DND-41 (cell line): ENCODE measurements around the gene CYTL1.
A peak's percentile ranks its signal among the peaks of the same experiment; 100 is the strongest.

ENCODE experiments used
- ATAC-seq: fragments of 200-7000 bp; cut with Tn5 transposase; 3 replicates; pipeline ENCODE4 v1.9.1; 2021; ENCODE audit warnings: low read depth; ENCODE audit not compliant: insufficient read depth
- DNase-seq: peaks from one replicate; pipeline ENCODE4 v3.0.0-alpha.2; 2020
- H2AFZ ChIP-seq: 2 replicates; pipeline ENCODE4 v1.6.0; 2012; ENCODE audit warnings: low read depth, low read length
- H3K27ac ChIP-seq: 2 replicates; pipeline ENCODE4 v1.5.1; 2012; ENCODE audit warnings: low read length, inconsistent platforms
- H3K27me3 ChIP-seq: fragments of 200-600 bp; sonication (generic); 2 replicates; pipeline ENCODE4 v1.6.0; 2012; ENCODE audit warnings: low read length, mild to moderate bottlenecking, inconsistent platforms; ENCODE audit not compliant: insufficient read depth, poor library complexity
- H3K36me3 ChIP-seq: 2 replicates; pipeline ENCODE4 v1.5.1; 2012; ENCODE audit warnings: low read length, inconsistent platforms; ENCODE audit not compliant: insufficient read depth
- H3K4me1 ChIP-seq: 2 replicates; pipeline ENCODE4 v1.5.1; 2012; ENCODE audit warnings: mild to moderate bottlenecking, low read length; ENCODE audit not compliant: insufficient read depth
- H3K4me2 ChIP-seq: 2 replicates; pipeline ENCODE4 v1.6.0; 2012; ENCODE audit warnings: mild to moderate bottlenecking, moderate library complexity, low read length, inconsistent platforms; ENCODE audit not compliant: insufficient read depth
- H3K4me3 ChIP-seq, 2 experiments: fragments of 200-600 bp in 1 of 2; shearing (Covaris generic) in 1 of 2; 2 replicates each; pipeline ENCODE4 v1.5.1; 2012 to 2016; ENCODE audit warnings: inconsistent platforms in 2 of 2, low read length in 2 of 2, mild to moderate bottlenecking in 2 of 2, low read depth in 1 of 2, moderate library complexity in 1 of 2
- H3K79me2 ChIP-seq: 2 replicates; pipeline ENCODE4 v1.6.0; 2012; ENCODE audit warnings: low read length, inconsistent platforms; ENCODE audit not compliant: insufficient read depth
- H3K9ac ChIP-seq: 2 replicates; pipeline ENCODE4 v1.6.0; 2012; ENCODE audit warnings: low read depth, mild to moderate bottlenecking, inconsistent platforms, low read length, moderate library complexity
- H3K9me3 ChIP-seq: 2 replicates; pipeline ENCODE4 v1.5.1; 2012; ENCODE audit warnings: low read length, moderate library complexity, mild to moderate bottlenecking, inconsistent platforms; ENCODE audit not compliant: insufficient read depth, severe bottlenecking
- H4K20me1 ChIP-seq: 2 replicates; pipeline ENCODE4 v1.6.0; 2012; ENCODE audit warnings: low read length; ENCODE audit not compliant: insufficient read depth
- CTCF ChIP-seq: IDR thresholded peaks from 2 replicates; pipeline ENCODE4 v1.5.1; 2012; ENCODE audit warnings: borderline replicate concordance, low read length, moderate library complexity, mild to moderate bottlenecking; ENCODE audit not compliant: poor library complexity, severe bottlenecking; ENCODE audit errors: extremely low read depth
- EZH2 ChIP-seq: IDR thresholded peaks from 3 replicates; pipeline ENCODE4 v1.6.1; 2012; ENCODE audit warnings: borderline replicate concordance, low read depth, mild to moderate bottlenecking, moderate library complexity, low read length, inconsistent platforms; ENCODE audit not compliant: severe bottlenecking

Gene CYTL1

DNA sequence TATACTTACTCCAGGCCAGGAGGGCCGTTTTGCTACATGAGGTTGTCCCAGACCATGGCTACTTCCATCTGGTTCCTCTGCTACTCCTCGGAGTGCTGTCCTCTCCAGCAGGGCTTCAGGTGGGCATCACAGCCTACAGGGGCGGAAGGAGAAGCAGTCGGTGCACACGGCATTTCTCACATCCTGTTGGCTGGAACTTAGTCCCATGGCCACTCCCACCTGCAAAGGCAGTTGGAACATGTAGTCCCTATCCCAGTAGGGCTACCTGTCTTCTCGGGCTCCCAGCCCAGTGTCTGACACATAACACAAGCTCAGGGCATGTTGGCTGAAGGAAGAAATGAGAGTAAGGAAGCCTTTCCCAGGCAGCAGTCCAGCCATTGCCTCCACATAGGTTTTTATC is 24.3 kb upstream of the CYTL1 start:
- H3K79me2 ChIP-seq, result no peaks in the 10 kb centered on the region
- H3K9ac ChIP-seq, result no peak overlapping the region
- peak overlapping the region; percentile 76 for H3K27ac ChIP-seq
- peaks cover 27% of the 10 kb centered on the region for H3K4me1 ChIP-seq
- no peak overlapping the region for H3K4me3 ChIP-seq
- no peak overlapping the region for H2AFZ ChIP-seq
- no peak overlapping the region for H3K4me2 ChIP-seq
- H3K9me3 ChIP-seq, result no peaks in the 10 kb centered on the region
- no peaks in the 10 kb centered on the region for H3K27me3 ChIP-seq
- no peak for DNase-seq
- H3K36me3 ChIP-seq, result no peaks in the 10 kb centered on the region
- no peak for TF ChIP-seq CTCF
- TF ChIP-seq EZH2, result no peak
- ATAC-seq, result no peak
- no peaks in the 10 kb centered on the region for H4K20me1 ChIP-seq

GRCh38 chr4:5041699-5042098 is 22.4 kb upstream of the CYTL1 start:
- Histone ChIP-seq H3K4me3 (no peak overlapping the region), H3K27ac (no peak overlapping the region), H3K9me3 (no peaks in the 10 kb centered on the region), H3K9ac (no peak overlapping the region), H3K27me3 (no peaks in the 10 kb centered on the region), H3K79me2 (no peaks in the 10 kb centered on the region), H4K20me1 (no peaks in the 10 kb centered on the region), H2AFZ (no peak overlapping the region), H3K4me2 (no peak overlapping the region), H3K36me3 (no peaks in the 10 kb centered on the region), H3K4me1 (peaks cover 33% of the 10 kb centered on the region)
- TF ChIP-seq EZH2 (no peak), CTCF (no peak)
- DNase-seq (no peak), ATAC-seq (no peak)

DNA sequence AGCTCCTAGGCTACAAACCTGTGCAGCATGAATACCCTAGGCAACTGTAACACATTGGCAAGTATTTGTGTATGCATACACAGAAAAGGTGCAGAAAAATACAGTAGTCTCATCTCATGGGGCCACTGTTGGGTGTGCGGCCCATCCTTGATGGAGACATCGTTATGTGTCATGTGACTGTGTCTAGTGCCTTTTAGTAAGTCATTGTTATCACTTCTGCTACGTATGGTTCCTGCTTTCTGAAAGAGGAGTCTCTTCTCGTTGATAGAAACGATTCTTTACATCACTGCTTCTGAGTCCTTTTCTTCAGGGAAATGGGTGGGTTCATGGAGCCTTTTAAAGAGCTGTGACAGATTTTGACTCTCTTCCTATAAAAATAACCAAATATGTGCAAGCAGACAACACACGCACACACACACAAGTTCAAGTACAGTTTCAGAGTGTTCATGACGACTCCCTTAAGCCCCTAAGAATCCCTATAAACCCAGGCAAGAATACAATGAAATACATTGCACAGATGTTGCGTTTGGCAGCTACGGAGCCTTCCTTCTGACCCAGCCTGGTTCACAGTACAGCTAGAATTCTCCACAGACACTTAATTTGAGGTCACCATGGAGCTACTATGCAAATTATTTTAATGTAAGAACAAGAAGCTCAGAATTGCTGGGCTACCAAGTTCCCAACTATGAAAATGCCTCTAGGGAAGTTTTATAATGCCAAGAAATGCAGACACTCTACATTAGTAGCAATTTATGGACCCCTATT is 21.8 kb upstream of the CYTL1 start:
- H2AFZ ChIP-seq, result no peak overlapping the region

More for the DNA sequence above, 21.8 kb upstream of the CYTL1 start:
- Histone ChIP-seq H3K4me3 (no peak overlapping the region), H4K20me1 (no peaks in the 10 kb centered on the region), H3K27ac (no peak overlapping the region), H3K4me1 (peaks cover 38% of the 10 kb centered on the region), H3K9ac (no peak overlapping the region), H3K36me3 (no peaks in the 10 kb centered on the region), H3K27me3 (no peaks in the 10 kb centered on the region), H3K9me3 (no peaks in the 10 kb centered on the region), H3K79me2 (no peaks in the 10 kb centered on the region), H3K4me2 (no peak overlapping the region)
- no peak for DNase-seq
- ATAC-seq, result no peak
- TF ChIP-seq EZH2 (no peak), CTCF (no peak)
